GM18951 (cell line): ENCODE data around the gene SFXN2.
"Not testable (repeated sequence)": the region's sequence is repeated elsewhere in the genome, so short reads cannot be mapped to it uniquely, and the experiment has no call there.

ENCODE experiments used
- POLR2A ChIP-seq: IDR thresholded peaks from 4 replicates; pipeline ENCODE4 v1.6.1; 2011; ENCODE audit warnings: mild to moderate bottlenecking; ENCODE audit not compliant: insufficient read length, insufficient read depth; ENCODE audit errors: extremely low read depth
- in situ Hi-C: fragments of 300-500 bp; cut with MboI; formaldehyde crosslinking; loops from one replicate; pipeline ENCODE4 v1.12.0; 2022; ENCODE audit warnings: low sequenced_read_pairs, mixed read lengths, inconsistent platforms; ENCODE audit not compliant: unreplicated experiment

Gene SFXN2

DNA sequence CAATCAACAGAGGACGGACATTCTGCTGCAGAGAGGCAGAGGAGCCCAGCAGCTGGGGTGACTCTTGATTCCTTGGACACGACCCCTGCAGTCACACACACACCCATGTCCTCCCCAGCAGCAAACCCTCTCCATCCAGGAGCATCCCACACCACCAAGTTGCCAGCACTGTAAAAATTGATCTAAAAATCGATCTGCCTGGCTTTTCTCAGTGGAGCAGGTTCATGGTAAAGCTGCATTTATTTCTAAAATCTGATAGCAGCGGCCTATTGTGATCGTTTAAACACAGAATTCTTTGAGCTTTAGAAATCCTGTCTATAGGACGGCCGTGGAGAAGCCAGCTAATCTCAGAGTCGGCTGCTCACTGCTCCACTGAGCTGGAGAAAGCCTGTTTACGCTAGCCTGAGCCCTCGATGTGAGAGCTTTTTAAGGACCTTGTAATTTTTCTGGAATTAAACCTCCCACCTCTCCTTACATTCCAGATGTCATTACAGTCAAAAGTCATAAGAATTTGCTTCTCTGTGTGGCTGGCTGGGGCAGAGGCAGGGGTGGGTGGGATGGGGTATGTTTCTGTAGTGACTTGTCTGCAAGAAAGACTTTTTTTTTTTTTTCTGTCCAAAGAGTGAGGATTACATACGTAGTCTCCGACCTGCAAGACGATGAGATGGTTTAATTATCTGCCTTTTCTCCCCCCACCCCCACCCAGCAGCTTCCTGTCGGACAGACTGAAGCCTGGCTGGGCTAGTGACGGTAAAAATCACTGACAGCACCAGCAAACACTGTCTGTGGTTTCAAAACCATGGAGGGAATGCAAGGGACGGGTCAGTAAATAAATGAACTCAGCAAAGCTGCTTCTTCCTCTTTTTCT lies 38.5 kb upstream of the SFXN2 start:
- in situ Hi-C loops, result no loop called here
- no peak for TF ChIP-seq POLR2A

DNA sequence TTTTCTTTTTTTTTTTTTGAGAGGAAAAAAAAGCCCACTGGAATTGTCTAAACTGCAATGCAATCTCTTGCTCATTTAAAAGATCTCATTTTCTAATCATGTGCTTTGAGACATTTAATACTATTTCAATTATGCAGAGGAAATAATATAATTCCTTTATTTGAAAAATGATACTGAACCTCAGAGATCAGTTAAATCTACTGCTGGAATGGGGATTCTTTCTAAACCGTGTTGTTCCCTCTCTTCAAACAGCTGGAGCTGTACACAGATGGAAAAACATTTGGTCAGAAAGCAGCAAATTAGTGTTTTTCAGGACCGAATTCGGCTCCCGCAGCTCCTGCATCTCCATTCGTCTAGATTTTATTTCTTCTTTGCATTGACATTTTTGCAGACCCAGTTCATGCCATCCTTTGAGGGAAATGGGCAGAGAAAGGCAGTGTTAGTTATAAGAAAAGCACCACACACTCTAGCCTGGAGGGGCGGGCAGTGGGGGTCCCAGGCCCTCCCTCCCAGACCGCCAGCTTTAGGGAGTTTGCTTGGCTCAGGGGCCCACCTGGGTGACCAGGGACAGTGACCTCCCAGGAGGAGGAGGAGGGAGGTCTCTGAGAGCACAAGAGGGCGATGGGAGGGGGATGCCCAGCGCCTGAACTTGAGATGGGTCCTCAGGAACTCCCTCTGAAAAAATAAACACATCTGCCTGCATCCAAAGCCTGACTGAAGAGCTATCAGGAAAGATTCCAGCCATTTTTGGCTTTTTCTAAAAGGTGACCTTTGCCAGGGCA lies 37.7 kb upstream of the SFXN2 start:
- in situ Hi-C loops, result no loop called here
- TF ChIP-seq POLR2A, result no peak

DNA sequence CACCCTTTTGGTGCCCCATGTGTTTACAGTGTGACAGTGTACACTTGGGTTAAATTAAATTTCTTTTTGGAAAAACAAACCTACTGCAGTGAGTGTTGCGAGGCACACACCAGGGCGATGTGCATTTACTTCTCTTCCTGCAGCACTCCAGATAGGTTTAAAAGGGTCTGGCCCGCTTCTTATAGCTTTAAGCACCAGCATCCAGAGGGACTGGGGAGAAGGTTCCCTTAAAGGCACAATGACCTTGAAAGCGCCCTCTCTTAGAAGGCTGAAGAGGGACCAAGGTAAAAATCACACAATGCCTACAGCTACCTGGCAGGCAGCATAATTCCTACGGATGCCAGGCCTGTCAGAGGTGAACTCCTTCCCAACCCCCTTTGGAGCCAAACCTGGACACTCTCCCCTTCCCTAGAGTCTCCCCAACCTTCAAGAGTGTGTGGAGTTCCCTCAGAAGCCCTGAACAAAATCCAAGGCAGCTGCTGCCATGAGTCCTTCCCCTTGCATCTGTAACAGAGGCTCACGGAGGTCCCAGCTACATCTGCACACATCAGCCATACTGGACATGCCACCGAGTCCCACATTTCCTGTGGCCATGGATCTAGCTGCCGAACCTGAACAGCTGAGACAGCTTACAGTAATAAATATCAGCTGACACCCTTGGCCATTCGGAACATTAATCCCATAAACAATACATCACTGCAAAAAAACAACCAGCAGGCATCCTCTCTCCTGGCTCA lies 36.9 kb upstream of the SFXN2 start:
- in situ Hi-C loops, result no loop called here

DNA sequence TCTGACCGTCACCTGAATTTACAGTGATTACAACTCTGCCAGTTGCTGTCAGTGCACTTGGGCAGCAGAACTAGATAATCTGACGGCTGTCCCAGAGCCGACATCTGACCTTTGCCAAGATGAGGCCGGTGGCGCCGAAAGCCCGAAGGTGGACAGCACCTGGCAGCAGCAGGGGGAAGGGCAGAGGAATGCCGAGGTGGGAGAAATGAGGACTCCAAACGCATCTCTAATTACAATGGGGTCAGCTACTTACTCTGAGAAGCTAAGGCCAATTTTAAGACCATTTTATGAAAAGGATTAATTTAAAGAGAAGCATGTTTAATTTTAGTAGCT lies 36.4 kb upstream of the SFXN2 start:
- in situ Hi-C loops, result no loop called here
- TF ChIP-seq POLR2A, result no peak

More for the DNA sequence above, 36.9 kb upstream of the SFXN2 start:
- TF ChIP-seq POLR2A, result no peak

DNA sequence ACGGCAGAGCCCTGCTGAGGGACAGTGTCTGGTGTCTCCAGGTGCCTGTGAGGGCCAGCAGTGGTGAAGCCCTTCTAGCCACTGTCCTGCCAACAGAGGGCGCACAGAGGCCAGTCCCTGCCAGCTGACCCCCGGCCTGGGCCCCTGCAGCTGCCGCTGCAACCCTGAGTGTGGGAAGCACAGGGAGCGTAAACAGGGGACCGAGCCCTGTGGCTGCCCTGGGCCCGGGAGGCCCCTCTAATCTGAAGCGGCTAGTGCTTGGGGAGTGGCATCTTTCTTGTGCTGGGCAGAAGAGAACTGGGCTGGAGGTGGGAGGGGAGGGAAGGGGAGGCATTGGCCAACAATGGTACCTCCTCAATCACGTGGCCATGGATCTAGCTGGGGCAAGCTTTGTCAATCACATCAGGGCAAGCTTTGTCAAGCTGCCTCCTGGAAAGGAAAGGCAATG lies 35.6 kb upstream of the SFXN2 start:
- in situ Hi-C loops, result no loop called here
- no peak for TF ChIP-seq POLR2A

DNA sequence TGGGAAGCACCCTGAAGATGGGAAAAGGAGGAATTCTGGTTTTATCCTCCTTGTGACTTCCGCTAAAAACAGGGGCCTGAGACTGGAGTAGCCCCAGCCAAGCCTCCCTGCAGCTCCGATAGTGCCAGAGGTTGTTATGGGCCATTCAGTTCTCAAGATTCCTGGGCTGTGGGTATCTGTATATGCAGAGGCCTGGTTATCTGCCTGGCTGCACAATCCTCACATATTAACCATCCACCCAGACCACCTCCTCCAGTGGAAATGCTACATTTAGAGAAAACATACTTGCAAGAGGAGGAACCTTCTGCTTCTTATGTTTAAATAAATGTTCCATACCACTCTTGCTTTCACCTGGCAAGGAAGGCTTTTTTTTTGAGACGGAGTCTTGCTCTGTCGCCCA lies 34.8 kb upstream of the SFXN2 start:
- TF ChIP-seq POLR2A, result no peak
- in situ Hi-C loops, result no loop called here

DNA sequence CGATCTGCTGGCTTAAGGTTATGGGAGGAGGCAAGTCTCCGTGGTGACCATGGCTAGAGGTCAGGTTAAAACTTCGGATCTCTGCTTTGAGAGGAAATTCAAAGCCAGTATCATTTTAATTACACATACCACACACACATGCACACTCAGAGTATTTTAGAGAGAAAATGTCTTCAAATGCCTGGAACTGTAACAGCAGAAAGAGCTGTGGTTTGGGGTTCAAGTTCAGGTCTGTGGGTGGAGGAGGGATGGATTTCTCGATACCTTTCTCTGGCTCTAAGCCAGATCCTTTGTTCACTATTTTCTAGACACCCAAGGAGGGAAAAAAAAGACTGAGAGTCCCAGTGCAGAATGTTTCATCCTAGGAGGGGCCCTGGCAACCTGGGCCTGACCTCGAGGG lies 32.7 kb upstream of the SFXN2 start:
- no peak for TF ChIP-seq POLR2A
- in situ Hi-C loops, result no loop called here

DNA sequence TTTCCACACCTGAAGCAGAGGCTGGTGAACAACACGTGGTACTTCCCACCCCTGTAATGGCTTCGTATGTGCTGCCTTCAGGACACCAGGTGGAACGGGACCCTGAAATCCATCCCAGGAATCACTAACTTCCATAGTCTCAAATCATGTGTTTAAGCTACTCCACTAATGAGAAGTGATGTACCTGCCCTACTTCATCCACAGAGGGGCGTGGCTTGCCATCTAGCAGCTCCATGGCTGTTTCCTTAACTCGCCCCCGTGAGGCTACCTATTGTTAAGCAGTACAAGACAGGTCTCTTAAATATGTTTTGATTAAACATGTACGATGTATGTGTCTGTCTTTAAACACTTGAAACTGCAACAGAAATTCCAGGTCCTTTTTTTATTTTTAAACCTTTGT lies 32.0 kb upstream of the SFXN2 start:
- no peak for TF ChIP-seq POLR2A
- in situ Hi-C loops, result no loop called here

DNA sequence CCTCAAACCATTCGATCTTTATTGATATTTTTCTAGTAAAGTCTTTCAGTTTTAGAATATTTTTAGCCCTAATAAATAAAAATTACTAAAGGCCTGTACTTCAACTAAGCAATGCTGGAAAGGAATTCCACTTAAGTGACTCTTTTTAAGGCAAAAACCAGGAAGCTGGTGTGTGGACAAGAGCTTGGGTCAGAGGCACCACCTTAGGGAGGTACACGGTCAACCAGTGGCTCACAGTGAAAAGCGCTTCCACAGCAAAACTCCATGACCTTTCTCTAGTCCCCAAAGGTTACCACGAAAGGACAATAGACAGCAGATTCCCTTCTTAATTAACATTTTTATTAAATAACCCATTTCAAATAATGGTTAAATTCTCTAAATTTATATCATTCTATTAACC lies 31.5 kb upstream of the SFXN2 start:
- no peak for TF ChIP-seq POLR2A
- in situ Hi-C loops, result no loop called here

DNA sequence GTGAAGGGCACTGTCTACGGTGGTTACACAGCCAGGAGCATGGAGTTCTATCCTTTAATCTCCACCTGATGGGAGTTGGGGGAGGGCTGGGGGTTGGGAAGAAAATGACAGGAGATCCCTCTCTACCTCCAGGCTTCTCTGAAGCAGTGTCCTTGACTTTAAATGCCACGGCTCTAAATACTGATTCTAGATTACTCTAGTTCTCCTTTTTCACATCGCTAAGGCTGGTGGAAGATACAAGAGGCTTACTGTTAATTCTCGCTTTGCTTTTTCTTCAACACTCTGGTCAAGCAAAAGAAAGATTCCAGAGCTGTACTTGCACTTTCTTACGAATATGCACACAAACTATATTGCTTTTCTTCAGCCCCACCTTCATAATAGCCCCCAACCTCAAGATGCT lies 30.7 kb upstream of the SFXN2 start:
- in situ Hi-C loops, result no loop called here
- TF ChIP-seq POLR2A, result no peak

DNA sequence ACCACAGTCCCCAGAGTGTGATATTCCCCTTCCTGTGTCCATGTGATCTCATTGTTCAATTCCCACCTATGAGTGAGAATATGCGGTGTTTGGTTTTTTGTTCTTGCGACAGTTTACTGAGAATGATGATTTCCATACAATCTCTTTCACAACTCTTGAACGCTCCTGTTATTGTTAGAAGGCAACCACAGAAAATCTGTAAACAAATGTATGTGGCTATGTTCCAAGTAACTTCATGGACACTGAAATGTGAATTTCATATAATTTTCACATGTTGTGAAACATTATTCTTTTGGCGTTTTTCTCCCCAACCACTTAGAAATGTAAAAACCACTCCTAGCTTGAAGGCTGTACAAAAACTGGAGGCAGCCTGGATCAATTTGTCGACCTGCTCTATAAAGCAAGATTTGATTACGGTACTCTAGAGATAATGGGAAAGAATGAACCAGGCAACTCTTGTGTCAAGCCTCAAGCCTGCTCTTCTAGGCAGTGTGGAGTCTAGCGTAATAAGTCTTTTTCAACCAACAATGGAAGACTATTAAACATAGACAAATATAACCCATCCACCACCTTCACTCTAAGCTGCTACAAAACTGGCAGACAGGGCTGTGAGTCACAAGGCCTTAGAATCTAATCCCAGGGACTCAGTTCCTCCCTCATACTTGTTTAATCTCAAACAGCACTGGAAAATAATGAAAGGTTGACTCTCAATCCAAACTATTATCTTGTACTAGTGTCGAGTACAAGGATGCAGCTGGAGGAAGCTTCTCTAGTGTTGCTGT lies 23.0 kb upstream of the SFXN2 start:
- in situ Hi-C loops, result no loop called here
- TF ChIP-seq POLR2A, result no peak

DNA sequence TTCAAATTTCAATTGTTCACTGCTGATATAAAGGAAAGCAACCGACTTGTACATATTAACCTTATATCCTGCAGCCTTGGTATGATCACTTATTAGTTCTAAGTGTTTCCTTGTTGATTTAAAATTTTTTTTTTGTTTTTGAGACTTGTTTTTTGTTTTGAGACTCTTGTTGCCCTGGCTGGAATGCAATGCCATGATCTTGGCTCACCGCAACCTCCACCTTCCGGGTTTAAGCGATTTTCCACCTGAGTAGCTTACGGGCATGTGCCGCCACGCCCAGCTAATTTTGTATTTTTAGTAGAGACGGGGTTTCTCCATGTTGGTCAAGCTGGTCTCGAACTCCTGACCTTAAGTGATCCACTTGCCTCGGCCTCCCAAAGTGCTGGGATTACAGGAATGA lies 19.0 kb upstream of the SFXN2 start:
- in situ Hi-C loops, result not testable (repeated sequence)

DNA sequence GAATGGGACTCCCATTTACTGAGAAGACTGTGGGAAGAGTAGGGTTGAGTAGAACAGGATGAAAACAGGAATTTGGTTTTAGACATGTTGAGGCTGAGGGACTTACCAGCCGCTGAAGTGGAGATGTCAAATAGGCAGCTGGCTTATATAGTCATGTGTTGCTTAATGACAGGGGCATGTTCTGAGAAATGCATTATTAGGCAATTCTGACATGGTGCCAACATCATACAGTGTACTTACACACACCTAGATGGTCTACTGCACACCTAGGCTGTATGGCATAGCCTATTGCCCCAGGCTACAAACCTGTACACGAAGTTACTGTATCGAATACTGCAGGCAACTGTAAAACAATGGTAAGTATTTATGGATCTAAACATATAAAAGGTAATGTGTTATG lies 17.7 kb upstream of the SFXN2 start:
- no peak for TF ChIP-seq POLR2A
- in situ Hi-C loops, result no loop called here

DNA sequence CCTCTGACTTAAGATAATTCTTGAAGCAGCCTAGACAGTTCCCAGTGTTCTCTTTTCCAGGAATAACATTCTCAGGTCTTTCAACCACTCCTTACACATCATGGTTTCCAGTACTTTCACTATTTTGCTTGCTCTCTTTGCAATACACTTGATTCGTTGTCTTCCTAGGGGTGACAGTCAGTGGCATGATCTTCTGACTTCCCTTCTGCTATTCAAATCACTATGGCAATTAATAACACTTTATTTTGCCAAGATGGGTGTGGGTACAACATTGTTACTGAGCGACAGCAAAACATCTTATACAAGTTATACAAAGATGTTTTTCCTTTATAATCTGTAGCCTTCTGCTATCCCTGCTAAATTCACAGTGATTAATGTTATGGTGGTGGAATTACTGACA lies 15.5 kb upstream of the SFXN2 start:
- in situ Hi-C loops, result no loop called here
- no peak for TF ChIP-seq POLR2A
